GM12878 (cell line): ENCODE results near the gene SHC2. TPM values are rescaled to one million over a fixed set of nuclear protein-coding genes. Genes with fewer than 3 reads are reported as not detected.

Experiments
- BACH1 ChIP-seq: fragments of 450-650 bp; IDR thresholded peaks from 2 replicates; pipeline ENCODE4 v1.6.1; 2017; ENCODE audit warnings: mild to moderate bottlenecking, borderline replicate concordance
- BCL11A ChIP-seq: IDR thresholded peaks from 2 replicates; pipeline ENCODE4 v1.6.1; 2011; ENCODE audit warnings: low read depth, low read length
- CEBPB ChIP-seq, 2 experiments: fragments of 150-350 bp in 1 of 2; IDR thresholded peaks; 2 replicates each; pipeline ENCODE4 v1.6.1; 2012 to 2014; ENCODE audit warnings: low read depth in 2 of 2, low read length in 2 of 2, borderline replicate concordance in 1 of 2, inconsistent platforms in 1 of 2
- E4F1 ChIP-seq: fragments of 450-650 bp; IDR thresholded peaks from 2 replicates; pipeline ENCODE4 v1.6.1; 2018; ENCODE audit warnings: borderline replicate concordance, mild to moderate bottlenecking; ENCODE audit not compliant: partially characterized antibody
- ETV6 ChIP-seq, 2 experiments: fragments of 450-650 bp in 1 of 2; IDR thresholded peaks in 1 of 2; conservative IDR thresholded peaks in 1 of 2; 2 replicates each; pipeline ENCODE4 v1.6.1; 2014; ENCODE audit warnings: antibody characterized with exemption in 1 of 2, borderline replicate concordance in 1 of 2, low read depth in 1 of 2, mild to moderate bottlenecking in 1 of 2, moderate library complexity in 1 of 2
- GATAD2B ChIP-seq: fragments of 450-650 bp; conservative IDR thresholded peaks from 2 replicates; pipeline ENCODE4 v1.6.1; 2017; ENCODE audit warnings: low read depth, mild to moderate bottlenecking, moderate library complexity
- KAT2A ChIP-seq: conservative IDR thresholded peaks from 2 replicates; pipeline ENCODE4 v1.6.1; 2011; ENCODE audit warnings: low read depth, low read length; ENCODE audit not compliant: control insufficient read depth
- LARP7 ChIP-seq: fragments of 450-650 bp; IDR thresholded peaks from 2 replicates; pipeline ENCODE4 v1.6.1; 2017; ENCODE audit warnings: mild to moderate bottlenecking
- NR2C1 ChIP-seq: fragments of 450-650 bp; IDR thresholded peaks from 2 replicates; pipeline ENCODE4 v1.6.1; 2017; ENCODE audit warnings: antibody characterized with exemption, mild to moderate bottlenecking, moderate library complexity
- PAX8 ChIP-seq: fragments of 450-650 bp; IDR thresholded peaks from 2 replicates; pipeline ENCODE4 v1.6.1; 2017; ENCODE audit warnings: mild to moderate bottlenecking, moderate library complexity
- PRDM15 ChIP-seq: fragments of 450-650 bp; formaldehyde crosslinking; IDR thresholded peaks from 2 replicates; pipeline ENCODE4 v1.4.0; 2020; ENCODE audit warnings: mild to moderate bottlenecking, moderate library complexity
- RELA ChIP-seq: fragments of 450-650 bp; IDR thresholded peaks from 2 replicates; pipeline ENCODE4 v1.8.0; 2014; ENCODE audit warnings: borderline replicate concordance; ENCODE audit not compliant: partially characterized antibody
- SPI1 ChIP-seq: IDR thresholded peaks from 2 replicates; pipeline ENCODE4 v1.6.1; 2011; ENCODE audit warnings: low read depth, mild to moderate bottlenecking, low read length, moderate library complexity, borderline replicate concordance; ENCODE audit not compliant: insufficient read depth
- SUPT20H ChIP-seq: IDR thresholded peaks from 2 replicates; pipeline ENCODE4 v1.6.1; 2011; ENCODE audit warnings: low read depth, mild to moderate bottlenecking, low read length, moderate library complexity, borderline replicate concordance; ENCODE audit not compliant: control insufficient read depth
- TAF1 ChIP-seq: IDR thresholded peaks from 2 replicates; pipeline ENCODE4 v1.6.1; 2011; ENCODE audit warnings: mild to moderate bottlenecking, low read depth, low read length, borderline replicate concordance
- YBX1 ChIP-seq: fragments of 450-650 bp; IDR thresholded peaks from 2 replicates; pipeline ENCODE4 v1.6.1; 2016; ENCODE audit warnings: antibody characterized with exemption
- polyA plus RNA-seq, 11 experiments: library from polyadenylated mRNA; depleted of rRNA in 4 of 11; unstranded in 6 of 11; stranded (reverse) in 5 of 11; fragments of >200 nt; fragmentation: Nextera tagmentation in 4 of 11; fragmentation: Illumina TruSeq in 1 of 11; extraction: Ambion mirVana in 4 of 11; extraction: Trizol in 1 of 11; gene quantifications; 1 replicate in 1 of 11; 2 replicates in 10 of 11; pipeline versions ENCODE4 v1.2.1 to v1.2.3, GENCODE V29; 2011 to 2016; ENCODE audit warnings: inconsistent platforms in 2 of 11, missing spikeins in 2 of 11, low read depth in 1 of 11
- total RNA-seq, 4 experiments: library from RNA; depleted of rRNA in 3 of 4; stranded (reverse); fragments of >200 nt in 3 of 4; fragmentation: Illumina TruSeq in 1 of 4; extraction: Trizol in 1 of 4; gene quantifications; 2 replicates each; pipeline versions ENCODE4 v1.2.1 to v1.2.3, GENCODE V29; 2013 to 2021
- TF ChIP-seq, protein P1 (sequence below): fragments of 450-650 bp; IDR thresholded peaks from 2 replicates; pipeline ENCODE4 v1.6.1; 2018; ENCODE audit warnings: mild to moderate bottlenecking, low read depth, moderate library complexity; ENCODE audit not compliant: partially characterized antibody
- TF ChIP-seq, protein P2 (sequence below): fragments of 450-650 bp; IDR thresholded peaks from 2 replicates; pipeline ENCODE4 v1.6.1; 2017; ENCODE audit warnings: low read depth, mild to moderate bottlenecking, moderate library complexity

Gene SHC2
- total and polyA plus RNA-seq, 10 of the 15 experiments (the other 5 are each of a cell fraction or from before 2014, with no cell fraction given): 0.08 TPM; not detected in 9

GRCh38 chr19:488505-489417 is 27.9 kb upstream of the SHC2 start (continued):
- TF ChIP-seq RELA (peak; percentile 78), BCL11A (no peak), LARP7 (peak; percentile 100), E4F1 (no peak), SPI1 (no peak), NR2C1 (peak; percentile 88), CEBPB (IDR thresholded peaks at IDR 0.05; ENCODE audit: borderline replicate concordance in 1 of 2, low read depth in 2 of 2, low read length in 2 of 2) (no peak), PRDM15 (CRISPR knock-in tag) (no peak), PAX8 (no peak), SUPT20H (no peak), ETV6 (conservative IDR thresholded peaks at IDR 0.05 in 1 of 2, IDR thresholded peaks at IDR 0.05 in 1 of 2; ENCODE audit: borderline replicate concordance in 1 of 2, low read depth in 1 of 2) (no peak), YBX1 (no peak), GATAD2B (peak; percentile 99), BACH1 (peak; percentile 92), TAF1 (peak; percentile 83; the same call in 1 of the 2 replicates), KAT2A (no peak)
- TF ChIP-seq, protein P1, sequence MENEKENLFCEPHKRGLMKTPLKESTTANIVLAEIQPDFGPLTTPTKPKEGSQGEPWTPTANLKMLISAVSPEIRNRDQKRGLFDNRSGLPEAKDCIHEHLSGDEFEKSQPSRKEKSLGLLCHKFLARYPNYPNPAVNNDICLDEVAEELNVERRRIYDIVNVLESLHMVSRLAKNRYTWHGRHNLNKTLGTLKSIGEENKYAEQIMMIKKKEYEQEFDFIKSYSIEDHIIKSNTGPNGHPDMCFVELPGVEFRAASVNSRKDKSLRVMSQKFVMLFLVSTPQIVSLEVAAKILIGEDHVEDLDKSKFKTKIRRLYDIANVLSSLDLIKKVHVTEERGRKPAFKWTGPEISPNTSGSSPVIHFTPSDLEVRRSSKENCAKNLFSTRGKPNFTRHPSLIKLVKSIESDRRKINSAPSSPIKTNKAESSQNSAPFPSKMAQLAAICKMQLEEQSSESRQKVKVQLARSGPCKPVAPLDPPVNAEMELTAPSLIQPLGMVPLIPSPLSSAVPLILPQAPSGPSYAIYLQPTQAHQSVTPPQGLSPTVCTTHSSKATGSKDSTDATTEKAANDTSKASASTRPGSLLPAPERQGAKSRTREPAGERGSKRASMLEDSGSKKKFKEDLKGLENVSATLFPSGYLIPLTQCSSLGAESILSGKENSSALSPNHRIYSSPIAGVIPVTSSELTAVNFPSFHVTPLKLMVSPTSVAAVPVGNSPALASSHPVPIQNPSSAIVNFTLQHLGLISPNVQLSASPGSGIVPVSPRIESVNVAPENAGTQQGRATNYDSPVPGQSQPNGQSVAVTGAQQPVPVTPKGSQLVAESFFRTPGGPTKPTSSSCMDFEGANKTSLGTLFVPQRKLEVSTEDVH: no peak
- TF ChIP-seq, protein P2, sequence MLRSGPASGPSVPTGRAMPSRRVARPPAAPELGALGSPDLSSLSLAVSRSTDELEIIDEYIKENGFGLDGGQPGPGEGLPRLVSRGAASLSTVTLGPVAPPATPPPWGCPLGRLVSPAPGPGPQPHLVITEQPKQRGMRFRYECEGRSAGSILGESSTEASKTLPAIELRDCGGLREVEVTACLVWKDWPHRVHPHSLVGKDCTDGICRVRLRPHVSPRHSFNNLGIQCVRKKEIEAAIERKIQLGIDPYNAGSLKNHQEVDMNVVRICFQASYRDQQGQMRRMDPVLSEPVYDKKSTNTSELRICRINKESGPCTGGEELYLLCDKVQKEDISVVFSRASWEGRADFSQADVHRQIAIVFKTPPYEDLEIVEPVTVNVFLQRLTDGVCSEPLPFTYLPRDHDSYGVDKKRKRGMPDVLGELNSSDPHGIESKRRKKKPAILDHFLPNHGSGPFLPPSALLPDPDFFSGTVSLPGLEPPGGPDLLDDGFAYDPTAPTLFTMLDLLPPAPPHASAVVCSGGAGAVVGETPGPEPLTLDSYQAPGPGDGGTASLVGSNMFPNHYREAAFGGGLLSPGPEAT: no peak
